AG09319 (cell line): ENCODE measurements around the gene SLC35A5.

ENCODE experiments used
- DNase-seq: peaks from one replicate; pipeline ENCODE4 v3.0.0-alpha.2; 2010; ENCODE audit warnings: low read depth; ENCODE audit errors: extremely low read depth
- CTCF ChIP-seq: IDR thresholded peaks from 2 replicates; pipeline ENCODE4 v1.5.1; 2011; ENCODE audit warnings: low read depth, mild to moderate bottlenecking, inconsistent platforms, low read length, moderate library complexity

Gene SLC35A5

DNA sequence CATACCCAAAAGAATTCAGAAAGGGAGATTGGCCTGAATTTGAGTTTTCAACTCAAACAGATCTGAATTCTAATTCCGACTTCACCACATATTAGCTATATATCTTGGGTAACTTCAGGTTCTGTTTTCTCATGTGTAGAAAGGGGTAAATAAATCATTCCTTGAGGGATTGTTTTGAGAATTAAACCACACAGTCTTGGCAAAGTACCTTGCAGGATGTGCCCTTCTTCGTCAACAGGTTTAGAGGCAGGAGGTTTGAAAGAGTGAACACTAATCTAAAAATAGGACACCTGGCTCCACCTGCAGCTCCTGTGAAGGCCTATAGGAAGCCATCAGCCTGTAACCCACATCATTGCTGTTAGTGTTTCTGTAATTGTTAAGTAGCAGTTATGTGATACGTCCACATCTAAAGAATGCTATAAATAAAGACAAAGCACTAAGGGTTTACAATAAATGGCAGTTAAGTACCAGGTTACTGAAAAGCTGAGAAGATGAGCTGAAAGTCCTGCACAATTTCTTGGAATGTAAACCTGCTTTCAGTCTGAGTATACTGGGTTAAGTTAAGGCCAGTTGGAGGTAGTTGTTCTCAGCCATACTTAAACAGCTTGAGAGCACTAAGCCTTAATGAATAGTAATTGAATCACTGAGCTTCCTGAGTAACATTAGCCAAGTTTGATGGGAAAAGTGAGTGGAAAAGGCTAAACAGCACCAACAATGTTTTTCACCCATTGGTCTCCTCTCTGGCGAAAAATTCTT is 73.1 kb downstream of the SLC35A5 start:
- DNase-seq: no peak
- TF ChIP-seq CTCF: no peak
